ENCODE results near the gene GINS3. TPM values are rescaled to one million over a fixed set of nuclear protein-coding genes. Genes with fewer than 3 reads are reported as not detected.

Gene GINS3
- total RNA-seq, 1 experiment from 2014 or later = 17.5 TPM

DNA sequence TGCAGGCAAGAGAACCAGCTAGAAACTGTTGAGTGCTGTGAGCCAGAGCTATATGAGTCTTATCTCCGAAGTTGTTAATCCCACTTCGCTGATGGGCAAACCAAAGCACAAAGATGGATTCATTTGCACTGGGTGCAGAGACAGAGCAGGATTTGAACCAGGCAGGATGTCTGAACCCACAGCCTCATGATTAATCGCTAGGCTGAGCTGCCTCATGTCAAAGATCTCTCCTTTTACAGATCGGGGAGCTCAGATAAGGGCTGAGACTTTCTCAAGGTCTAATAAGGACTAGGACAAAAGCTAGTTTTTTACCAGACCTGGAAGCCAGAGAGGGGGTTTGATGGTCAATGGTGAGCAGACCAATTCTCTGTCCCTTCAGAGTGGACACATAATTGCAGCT lies 51.5 kb downstream of the GINS3 start:
- Histone ChIP-seq H3K9me2 (replicated peaks; ENCODE audit: low read length) (no peaks in the 10 kb centered on the region), H3K27me3 (ENCODE audit: low read length) (no peaks in the 10 kb centered on the region), H3K9me3 (ENCODE audit: low read length) (no peaks in the 10 kb centered on the region), H3K79me2 (ENCODE audit: low read length) (no peaks in the 10 kb centered on the region), H4K20me1 (ENCODE audit: low read length) (no peaks in the 10 kb centered on the region), H3F3A (ENCODE audit: low read length, unreplicated experiment) (no peaks in the 10 kb centered on the region), H3K4me2 (ENCODE audit: low read length) (no peak overlapping the region), H3K4me3 (ENCODE audit: low read length) (no peak overlapping the region), H3K9ac (ENCODE audit: low read length) (no peak overlapping the region), H3K27ac (ENCODE audit: low read length) (no peak overlapping the region), H2AFZ (ENCODE audit: low read length) (no peak overlapping the region), H3K4me1 (ENCODE audit: insufficient read depth, low read length) (peaks cover 4% of the 10 kb centered on the region; the same call in 1 of the 2 replicates), H3K36me3 (ENCODE audit: low read depth, low read length) (no peaks in the 10 kb centered on the region)
- ATAC-seq = no peak
- intact Hi-C loops (cut with micrococcal nuclease) = no loop called here
- TF ChIP-seq EZH2 (IDR thresholded peaks at IDR 0.05; ENCODE audit: low read length, unreplicated experiment) (no peak), EZH2phosphoT487 (IDR thresholded peaks at IDR 0.05; ENCODE audit: borderline replicate concordance, low read length) (no peak)
- TF ChIP-seq, protein P1, sequence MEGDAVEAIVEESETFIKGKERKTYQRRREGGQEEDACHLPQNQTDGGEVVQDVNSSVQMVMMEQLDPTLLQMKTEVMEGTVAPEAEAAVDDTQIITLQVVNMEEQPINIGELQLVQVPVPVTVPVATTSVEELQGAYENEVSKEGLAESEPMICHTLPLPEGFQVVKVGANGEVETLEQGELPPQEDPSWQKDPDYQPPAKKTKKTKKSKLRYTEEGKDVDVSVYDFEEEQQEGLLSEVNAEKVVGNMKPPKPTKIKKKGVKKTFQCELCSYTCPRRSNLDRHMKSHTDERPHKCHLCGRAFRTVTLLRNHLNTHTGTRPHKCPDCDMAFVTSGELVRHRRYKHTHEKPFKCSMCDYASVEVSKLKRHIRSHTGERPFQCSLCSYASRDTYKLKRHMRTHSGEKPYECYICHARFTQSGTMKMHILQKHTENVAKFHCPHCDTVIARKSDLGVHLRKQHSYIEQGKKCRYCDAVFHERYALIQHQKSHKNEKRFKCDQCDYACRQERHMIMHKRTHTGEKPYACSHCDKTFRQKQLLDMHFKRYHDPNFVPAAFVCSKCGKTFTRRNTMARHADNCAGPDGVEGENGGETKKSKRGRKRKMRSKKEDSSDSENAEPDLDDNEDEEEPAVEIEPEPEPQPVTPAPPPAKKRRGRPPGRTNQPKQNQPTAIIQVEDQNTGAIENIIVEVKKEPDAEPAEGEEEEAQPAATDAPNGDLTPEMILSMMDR (conservative IDR thresholded peaks at IDR 0.05; ENCODE audit: low read depth, low read length) = no peak
- DNase-seq = no peak
- POLR2A ChIA-PET (ENCODE audit: unreplicated experiment) = no interaction called here
- no TSS peak for BruUV-seq (replicated peaks)
- CTCF ChIA-PET = no interaction called here

DNA sequence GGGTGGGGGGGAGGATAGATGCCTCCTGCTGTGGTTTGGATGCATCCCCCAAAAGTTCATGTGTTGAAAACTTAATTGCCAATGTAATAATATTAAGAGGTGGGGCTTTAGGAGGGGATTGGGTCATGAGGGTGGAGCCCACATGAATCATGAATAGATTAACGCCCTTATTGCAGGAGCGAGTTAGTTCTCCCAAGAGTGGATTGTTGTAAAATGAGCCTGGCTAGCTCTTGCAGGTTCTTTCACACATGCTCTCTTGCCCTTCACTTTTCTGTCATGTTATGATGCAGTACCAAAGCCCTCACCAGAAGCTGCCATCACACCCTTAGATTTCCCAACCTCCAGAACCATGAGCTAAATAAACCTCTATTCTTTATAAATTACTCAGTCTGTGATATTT lies 52.0 kb downstream of the GINS3 start:
- POLR2A ChIA-PET (ENCODE audit: unreplicated experiment) = no interaction called here
- Histone ChIP-seq H3K79me2 (ENCODE audit: low read length) (no peaks in the 10 kb centered on the region), H3K27me3 (ENCODE audit: low read length) (no peaks in the 10 kb centered on the region), H3K36me3 (ENCODE audit: low read depth, low read length) (no peaks in the 10 kb centered on the region), H4K20me1 (ENCODE audit: low read length) (no peaks in the 10 kb centered on the region), H3K4me2 (ENCODE audit: low read length) (no peak overlapping the region), H3K9me2 (replicated peaks; ENCODE audit: low read length) (no peaks in the 10 kb centered on the region), H3K4me1 (ENCODE audit: insufficient read depth, low read length) (peaks cover 4% of the 10 kb centered on the region; the same call in 1 of the 2 replicates), H3F3A (ENCODE audit: low read length, unreplicated experiment) (no peaks in the 10 kb centered on the region), H3K27ac (ENCODE audit: low read length) (no peak overlapping the region), H3K4me3 (ENCODE audit: low read length) (no peak overlapping the region), H3K9me3 (ENCODE audit: low read length) (no peaks in the 10 kb centered on the region), H2AFZ (ENCODE audit: low read length) (no peak overlapping the region), H3K9ac (ENCODE audit: low read length) (no peak overlapping the region)
- CTCF ChIA-PET = no interaction called here
- BruUV-seq (replicated peaks) = no TSS peak
- ATAC-seq = no peak
- DNase-seq = no peak
- intact Hi-C loops (cut with micrococcal nuclease) = no loop called here
- no peak for TF ChIP-seq EZH2phosphoT487 (IDR thresholded peaks at IDR 0.05; ENCODE audit: borderline replicate concordance, low read length)
- TF ChIP-seq EZH2 (IDR thresholded peaks at IDR 0.05; ENCODE audit: low read length, unreplicated experiment) = no peak
- TF ChIP-seq, protein P1 (conservative IDR thresholded peaks at IDR 0.05; ENCODE audit: low read depth, low read length) = no peak

DNA sequence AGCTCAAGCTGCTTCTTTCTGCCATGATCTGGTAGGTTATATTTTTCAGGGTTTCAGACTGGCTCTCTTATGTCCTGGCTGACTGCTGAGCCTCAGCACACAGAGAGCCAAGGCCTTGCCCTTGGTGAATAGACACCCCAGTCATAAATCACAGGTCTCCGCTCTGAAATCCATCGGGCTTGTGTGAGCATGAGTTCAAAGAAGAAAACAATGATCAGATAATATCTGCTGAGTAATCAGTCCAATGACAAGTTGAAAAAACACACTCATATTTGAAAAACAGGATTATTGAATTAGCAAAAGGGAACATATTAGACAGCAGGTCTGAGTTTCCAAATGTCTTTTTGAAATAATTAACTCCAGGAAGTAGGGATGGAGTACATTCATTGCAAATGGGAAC lies 56.6 kb downstream of the GINS3 start:
- Histone ChIP-seq H4K20me1 (ENCODE audit: low read length) (no peaks in the 10 kb centered on the region), H2AFZ (ENCODE audit: low read length) (no peak overlapping the region), H3K4me3 (ENCODE audit: low read length) (no peak overlapping the region), H3K9me2 (replicated peaks; ENCODE audit: low read length) (no peaks in the 10 kb centered on the region), H3K27ac (ENCODE audit: low read length) (no peak overlapping the region), H3K27me3 (ENCODE audit: low read length) (no peaks in the 10 kb centered on the region), H3K9me3 (ENCODE audit: low read length) (no peaks in the 10 kb centered on the region), H3K9ac (ENCODE audit: low read length) (no peak overlapping the region), H3K4me2 (ENCODE audit: low read length) (no peak overlapping the region), H3F3A (ENCODE audit: low read length, unreplicated experiment) (no peaks in the 10 kb centered on the region), H3K36me3 (ENCODE audit: low read depth, low read length) (no peaks in the 10 kb centered on the region), H3K4me1 (ENCODE audit: insufficient read depth, low read length) (peaks cover 22% of the 10 kb centered on the region), H3K79me2 (ENCODE audit: low read length) (no peaks in the 10 kb centered on the region)
- CTCF ChIA-PET = no interaction called here
- BruUV-seq (replicated peaks) = no TSS peak
- ATAC-seq (no peak), DNase-seq (no peak)
- intact Hi-C loops (cut with micrococcal nuclease) = loop anchor here (5.0 kb wide), 1 partner anchor 42 kb away; no protein-coding TSS in a partner anchor
- POLR2A ChIA-PET (ENCODE audit: unreplicated experiment) = no interaction called here
- TF ChIP-seq EZH2 (IDR thresholded peaks at IDR 0.05; ENCODE audit: low read length, unreplicated experiment) = no peak
- TF ChIP-seq EZH2phosphoT487 (IDR thresholded peaks at IDR 0.05; ENCODE audit: borderline replicate concordance, low read length) = no peak
- TF ChIP-seq, protein P1 (conservative IDR thresholded peaks at IDR 0.05; ENCODE audit: low read depth, low read length) = no peak
